Inflammatory macrophage treated with lipopolysaccharide for 4 hours (primary cell): ENCODE results near the gene ART4.

Experiments
- DNase-seq: peaks from one replicate; pipeline ENCODE4 v3.0.0-alpha.2; 2020

ART4 gene

GRCh38 chr12:14810167-14810952 is 33.0 kb downstream of the ART4 start:
- DNase-seq: no peak

- no peak for DNase-seq
Measured at GRCh38 chr12:14803830-14804160, 39.5 kb downstream of the ART4 start.

DNA sequence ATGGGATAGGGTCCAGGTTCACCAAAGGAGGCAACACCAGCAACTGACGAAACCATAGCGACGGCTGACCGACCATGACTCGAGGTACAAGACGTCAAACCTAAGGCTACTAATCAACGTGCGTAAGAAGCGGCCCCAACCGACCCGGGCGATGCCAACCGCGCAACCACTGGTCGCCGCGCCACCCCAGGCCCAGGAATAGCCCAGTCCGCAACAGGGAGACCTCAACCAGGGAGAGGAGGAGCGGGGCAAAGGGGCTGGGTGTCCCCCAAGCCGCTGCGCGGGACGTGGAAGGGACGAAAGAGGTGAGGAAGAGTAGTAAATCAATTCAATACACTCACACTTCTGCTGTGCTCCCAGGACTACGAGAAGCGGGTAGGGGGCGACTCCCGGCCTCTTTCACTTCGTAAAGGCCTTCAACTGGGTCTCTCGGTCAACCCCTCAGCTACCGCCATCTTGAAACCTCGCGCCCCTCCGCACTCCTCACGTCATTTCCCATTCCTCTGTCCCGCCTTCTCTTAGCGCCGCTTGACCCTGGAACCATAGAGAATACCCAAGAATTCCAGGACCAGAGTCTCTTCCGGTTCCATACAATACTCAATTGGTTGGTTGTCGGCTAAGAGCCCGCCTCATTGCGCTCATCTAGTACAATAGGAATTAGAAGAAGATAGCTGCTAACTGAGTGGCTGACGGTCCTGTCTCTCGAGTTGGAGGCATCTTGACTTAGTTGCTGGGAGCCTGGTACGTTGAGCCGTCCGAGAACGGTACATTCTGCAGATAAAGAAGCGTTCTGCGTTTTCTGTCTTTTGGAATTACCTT is 40.1 kb downstream of the ART4 start, which contains the start of the genes C12orf60 and WBP11:
TSS of gene C12orf60 (plus strand) at position 660 of the 819 bp plus-strand sequence. CDS start 19,266 bp downstream, outside the sequence.
TSS of gene WBP11 (minus strand) at position 468 of the 819 bp plus-strand sequence. CDS start 2,095 bp downstream, outside the sequence.
- DNase-seq: peak; percentile 100

DNA sequence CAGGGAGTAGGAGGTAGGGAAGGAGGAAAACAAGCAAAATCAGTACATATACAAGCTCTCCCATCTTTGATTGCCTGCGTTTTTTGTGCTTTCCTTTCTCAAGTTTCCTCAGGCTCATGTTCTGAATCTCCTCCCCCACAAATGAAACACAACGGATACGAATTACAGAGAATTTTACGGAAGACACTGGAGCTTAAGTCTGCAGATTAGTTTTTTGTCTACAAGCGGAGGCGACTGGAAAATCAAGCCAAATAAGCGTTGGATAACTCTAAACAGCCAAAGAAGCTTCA is 40.7 kb downstream of the ART4 start:
- DNase-seq: no peak

DNA sequence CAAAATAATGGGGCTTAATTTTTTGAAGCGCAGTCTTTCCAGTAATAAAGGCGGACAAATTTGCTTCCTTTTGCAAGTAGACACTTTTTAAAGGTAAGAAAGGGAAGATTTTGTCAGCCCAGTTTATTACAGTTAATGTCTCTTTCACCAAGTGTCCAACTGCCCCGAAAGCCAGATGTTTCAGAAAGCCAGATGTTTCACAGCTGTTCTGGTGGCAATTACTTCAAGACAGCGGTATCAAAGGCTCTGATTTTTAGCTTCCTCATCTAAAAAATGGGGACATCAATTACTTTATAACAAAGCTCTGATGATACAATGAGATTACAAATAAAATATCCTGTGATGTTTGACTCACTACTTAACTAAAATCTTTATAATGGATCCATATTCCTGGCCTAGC is 41.1 kb downstream of the ART4 start:
- no peak for DNase-seq

- DNase-seq: peak; percentile 49
Measured at GRCh38 chr12:14795028-14795448, 48.3 kb downstream of the ART4 start.

DNA sequence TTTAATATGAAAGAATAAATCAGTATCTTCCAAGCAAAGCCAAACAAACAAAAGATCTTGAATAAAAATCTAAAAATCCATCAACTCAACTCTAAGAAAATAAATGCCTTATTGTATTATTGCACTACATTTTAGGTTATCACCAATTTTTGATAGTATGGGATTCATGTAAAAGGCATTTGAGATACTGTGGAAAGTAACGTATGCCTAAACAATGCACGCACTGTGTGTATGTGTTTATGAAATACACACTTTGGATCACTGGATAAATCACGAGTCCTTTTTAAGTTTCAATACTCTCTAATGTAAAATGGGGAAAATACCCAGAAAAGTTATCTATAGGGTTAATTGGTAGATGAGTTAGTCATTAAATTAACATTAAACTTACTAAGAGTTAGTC is 57.8 kb downstream of the ART4 start:
- DNase-seq: no peak

GRCh38 chr12:14784471-14784870 is 58.9 kb downstream of the ART4 start:
- DNase-seq: no peak

DNA sequence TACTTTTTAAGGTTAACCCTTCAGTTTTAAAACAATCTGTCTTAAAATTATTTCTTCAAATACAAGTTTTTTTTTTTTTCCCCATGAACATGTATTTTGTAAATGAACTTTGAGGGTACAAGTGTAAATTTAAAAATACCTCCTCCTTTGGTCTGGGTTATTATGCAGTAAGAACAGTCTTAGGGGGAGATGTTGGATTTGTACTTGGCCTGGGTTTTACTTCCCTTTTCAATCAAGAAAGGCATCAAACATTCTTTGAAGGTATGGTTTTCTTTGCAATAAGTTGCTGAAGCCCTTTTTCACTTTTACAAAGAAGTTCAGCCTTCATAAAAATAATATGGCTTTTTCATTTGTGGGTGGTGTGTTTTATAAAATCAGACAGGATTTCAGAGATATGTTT is 60.6 kb downstream of the ART4 start:
- no peak for DNase-seq

- DNase-seq: no peak
Measured at GRCh38 chr12:14781563-14781962, 61.8 kb downstream of the ART4 start.

GRCh38 chr12:14780859-14781258 is 62.5 kb downstream of the ART4 start:
- DNase-seq: no peak

DNA sequence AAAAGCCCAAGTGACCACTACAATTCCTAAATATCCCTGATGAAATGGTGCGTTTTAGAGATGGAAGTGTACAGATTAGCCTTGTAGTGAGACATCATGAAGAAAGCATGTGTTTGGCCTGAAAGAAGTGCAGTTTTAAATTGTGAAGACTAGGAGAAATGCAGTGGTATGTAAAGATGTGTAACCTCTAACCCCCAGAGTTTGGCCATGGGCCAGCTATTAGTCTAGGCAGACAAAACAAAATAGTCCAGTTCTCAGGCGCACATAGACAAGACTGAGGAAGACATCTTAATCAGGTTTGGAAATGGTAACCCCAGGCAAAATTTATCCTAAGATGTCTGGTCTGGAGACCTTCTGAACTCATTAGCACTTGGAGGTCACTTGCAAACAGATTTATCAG is 63.5 kb downstream of the ART4 start:
- DNase-seq: no peak

DNA sequence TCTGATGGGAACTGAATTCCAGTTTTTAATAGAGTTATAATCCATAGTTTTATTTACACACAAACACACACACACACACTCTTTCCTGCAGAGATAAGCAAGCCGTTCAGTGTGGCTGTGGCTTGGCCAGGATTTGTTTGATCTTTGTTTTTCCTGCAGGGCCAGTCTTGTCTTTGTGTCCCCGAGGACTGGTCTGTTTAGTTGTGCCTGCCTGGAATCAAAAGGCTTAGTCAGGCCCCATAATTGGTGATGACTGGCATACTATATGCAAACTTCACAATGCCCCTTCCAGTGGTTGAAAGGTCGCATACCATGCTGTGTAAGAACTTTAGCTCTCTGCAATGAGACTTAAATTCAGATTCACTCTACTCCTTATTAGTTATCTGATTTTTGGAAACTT is 66.1 kb downstream of the ART4 start:
- no peak for DNase-seq

DNA sequence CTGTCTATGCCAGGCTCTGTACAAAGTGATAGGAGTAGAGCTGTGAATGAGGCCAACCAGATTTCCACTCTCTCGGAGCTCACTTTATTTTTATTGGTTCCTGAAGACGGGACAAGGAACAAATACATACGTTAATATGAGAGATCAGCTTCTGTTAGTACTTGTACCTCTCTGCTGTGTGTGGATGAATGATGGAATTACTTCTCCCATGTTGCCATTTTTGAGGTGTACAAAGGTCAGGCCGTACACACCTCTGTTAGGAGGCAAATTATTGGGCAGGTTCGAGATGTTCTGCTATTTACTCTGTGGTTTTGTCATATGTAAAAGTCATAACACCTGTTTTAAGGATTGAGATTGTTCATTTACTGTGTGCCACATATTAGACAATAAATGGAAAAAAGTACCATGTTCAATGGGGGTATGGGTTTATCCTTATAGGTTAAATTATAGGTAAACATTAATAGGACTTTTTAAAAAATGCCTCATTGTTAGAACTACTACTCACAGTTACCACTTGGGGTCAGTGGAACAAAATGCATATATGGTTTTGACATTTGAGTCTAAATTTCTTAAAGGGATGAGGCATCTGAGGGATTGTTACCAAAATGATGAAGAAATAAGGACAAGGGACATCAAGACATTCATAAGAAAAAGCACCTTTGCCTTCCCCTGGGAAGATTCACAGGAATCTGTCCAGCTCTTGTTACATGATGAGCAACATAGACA is 66.9 kb downstream of the ART4 start:
- peak; percentile 10 for DNase-seq

DNA sequence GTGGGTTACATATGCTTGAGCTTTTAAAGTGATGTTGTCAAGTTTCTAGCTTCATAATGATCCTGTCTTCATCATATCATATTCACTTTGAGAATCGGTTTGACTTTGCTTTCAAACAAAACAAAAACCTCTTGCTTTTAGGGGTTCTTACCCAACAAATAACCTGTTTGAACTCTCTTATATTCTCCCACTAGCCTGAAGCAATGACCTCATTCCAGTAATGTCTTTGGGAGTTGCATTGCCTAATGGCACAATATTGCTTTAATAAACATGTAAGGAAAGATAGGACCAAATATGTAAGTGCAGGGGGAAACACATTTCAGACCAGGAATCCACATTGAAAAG is 67.7 kb downstream of the ART4 start:
- peak; percentile 44 for DNase-seq
